ENCODE data around the gene TBKBP1. TPM values are rescaled to one million over a fixed set of nuclear protein-coding genes. Genes with fewer than 3 reads are reported as not detected.

TBKBP1 gene
- total RNA-seq, 1 donor from 2014 or later = 3.0 TPM

GRCh38 chr17:47660064-47660492 is 33.9 kb upstream of the TBKBP1 start:
- H3K4me3 ChIP-seq = no peak overlapping the region
- no peak for DNase-seq (ENCODE audit: low spot score)
- no peak overlapping the region for H2AFZ ChIP-seq (replicated peaks)
- peaks cover 3% of the 10 kb centered on the region for H3K4me1 Mint-ChIP-seq
- H3K36me3 ChIP-seq = peaks cover 40% of the 10 kb centered on the region
- H3K36me3 Mint-ChIP-seq = peaks cover 32% of the 10 kb centered on the region
- H3K27me3 ChIP-seq = no peaks in the 10 kb centered on the region
- no peak for TF ChIP-seq EZH2phosphoT487 (IDR thresholded peaks at IDR 0.05)
- TF ChIP-seq, protein P1, sequence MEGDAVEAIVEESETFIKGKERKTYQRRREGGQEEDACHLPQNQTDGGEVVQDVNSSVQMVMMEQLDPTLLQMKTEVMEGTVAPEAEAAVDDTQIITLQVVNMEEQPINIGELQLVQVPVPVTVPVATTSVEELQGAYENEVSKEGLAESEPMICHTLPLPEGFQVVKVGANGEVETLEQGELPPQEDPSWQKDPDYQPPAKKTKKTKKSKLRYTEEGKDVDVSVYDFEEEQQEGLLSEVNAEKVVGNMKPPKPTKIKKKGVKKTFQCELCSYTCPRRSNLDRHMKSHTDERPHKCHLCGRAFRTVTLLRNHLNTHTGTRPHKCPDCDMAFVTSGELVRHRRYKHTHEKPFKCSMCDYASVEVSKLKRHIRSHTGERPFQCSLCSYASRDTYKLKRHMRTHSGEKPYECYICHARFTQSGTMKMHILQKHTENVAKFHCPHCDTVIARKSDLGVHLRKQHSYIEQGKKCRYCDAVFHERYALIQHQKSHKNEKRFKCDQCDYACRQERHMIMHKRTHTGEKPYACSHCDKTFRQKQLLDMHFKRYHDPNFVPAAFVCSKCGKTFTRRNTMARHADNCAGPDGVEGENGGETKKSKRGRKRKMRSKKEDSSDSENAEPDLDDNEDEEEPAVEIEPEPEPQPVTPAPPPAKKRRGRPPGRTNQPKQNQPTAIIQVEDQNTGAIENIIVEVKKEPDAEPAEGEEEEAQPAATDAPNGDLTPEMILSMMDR (IDR thresholded peaks at IDR 0.05) = no peak
- no peak for TF ChIP-seq EZH2 (IDR thresholded peaks at IDR 0.05)
- H3K27me3 Mint-ChIP-seq (ENCODE audit: insufficient read depth, low read depth) = no peaks in the 10 kb centered on the region
- no peak overlapping the region for H3K4me2 ChIP-seq
- no peak overlapping the region for H3K27ac Mint-ChIP-seq
- H3K4me3 Mint-ChIP-seq = no peak overlapping the region
- H3K4me1 ChIP-seq = peaks cover 12% of the 10 kb centered on the region
- H4K20me1 ChIP-seq (ENCODE audit: low read depth) = peaks cover 96% of the 10 kb centered on the region
- no peak overlapping the region for H3K9ac ChIP-seq
- no peaks in the 10 kb centered on the region for H3K9me3 ChIP-seq (ENCODE audit: low read depth)
- no peaks in the 10 kb centered on the region for H3K9me3 Mint-ChIP-seq
- H3K27ac ChIP-seq = no peak overlapping the region
- peaks cover 63% of the 10 kb centered on the region for H3K79me2 ChIP-seq (ENCODE audit: low read depth)
- peaks cover 79% of the 10 kb centered on the region for H3F3A ChIP-seq (ENCODE audit: low read depth)

- peaks cover 49% of the 10 kb centered on the region for H3K36me3 ChIP-seq
- no peaks in the 10 kb centered on the region for H3K27me3 ChIP-seq
- peak overlapping the region; percentile 20 for H3K4me3 ChIP-seq
- Mint-ChIP-seq H3K9me3 (no peaks in the 10 kb centered on the region), H3K36me3 (peaks cover 24% of the 10 kb centered on the region), H3K27ac (no peak overlapping the region), H3K4me3 (no peak overlapping the region), H3K4me1 (peaks cover 3% of the 10 kb centered on the region), H3K27me3 (ENCODE audit: insufficient read depth, low read depth) (no peaks in the 10 kb centered on the region)
- peaks cover 60% of the 10 kb centered on the region for H3K79me2 ChIP-seq (ENCODE audit: low read depth)
- H3K9me3 ChIP-seq (ENCODE audit: low read depth) = no peaks in the 10 kb centered on the region
- peaks cover 87% of the 10 kb centered on the region for H4K20me1 ChIP-seq (ENCODE audit: low read depth)
- H3F3A ChIP-seq (ENCODE audit: low read depth) = peaks cover 81% of the 10 kb centered on the region
- peak overlapping the region; percentile 5 for H3K27ac ChIP-seq
- no peak for TF ChIP-seq EZH2phosphoT487 (IDR thresholded peaks at IDR 0.05)
- TF ChIP-seq, protein P1 (IDR thresholded peaks at IDR 0.05) = peak; percentile 94
- no peak for TF ChIP-seq EZH2 (IDR thresholded peaks at IDR 0.05)
- H2AFZ ChIP-seq (replicated peaks) = no peak overlapping the region
- H3K4me1 ChIP-seq = peaks cover 15% of the 10 kb centered on the region
- peak; percentile 84 for DNase-seq (ENCODE audit: low spot score)
- H3K9ac ChIP-seq = no peak overlapping the region
- peak overlapping the region; percentile 64 for H3K4me2 ChIP-seq
Measured at GRCh38 chr17:47663912-47664623, 29.9 kb upstream of the TBKBP1 start.

- H3K27ac ChIP-seq = peak overlapping the region; percentile 43
- H3K27me3 ChIP-seq = no peaks in the 10 kb centered on the region
- H3K79me2 ChIP-seq (ENCODE audit: low read depth) = peaks cover 60% of the 10 kb centered on the region
- no peak overlapping the region for H3K9ac ChIP-seq
- peak overlapping the region; percentile 20 for H3K4me3 ChIP-seq
- no peaks in the 10 kb centered on the region for H3K9me3 ChIP-seq (ENCODE audit: low read depth)
- DNase-seq (ENCODE audit: low spot score) = no peak
- peak overlapping the region; percentile 64 for H3K4me2 ChIP-seq
- H2AFZ ChIP-seq (replicated peaks) = no peak overlapping the region
- H3K27ac Mint-ChIP-seq = no peak overlapping the region
- peaks cover 3% of the 10 kb centered on the region for H3K4me1 Mint-ChIP-seq
- H3K27me3 Mint-ChIP-seq (ENCODE audit: insufficient read depth, low read depth) = no peaks in the 10 kb centered on the region
- no peak overlapping the region for H3K4me3 Mint-ChIP-seq
- H4K20me1 ChIP-seq (ENCODE audit: low read depth) = peaks cover 87% of the 10 kb centered on the region
- H3K9me3 Mint-ChIP-seq = no peaks in the 10 kb centered on the region
- H3F3A ChIP-seq (ENCODE audit: low read depth) = peaks cover 82% of the 10 kb centered on the region
- peaks cover 15% of the 10 kb centered on the region for H3K4me1 ChIP-seq
- peaks cover 54% of the 10 kb centered on the region for H3K36me3 ChIP-seq
- H3K36me3 Mint-ChIP-seq = peaks cover 27% of the 10 kb centered on the region
- TF ChIP-seq, protein P1 (IDR thresholded peaks at IDR 0.05) = no peak
- TF ChIP-seq EZH2 (IDR thresholded peaks at IDR 0.05) = no peak
- TF ChIP-seq EZH2phosphoT487 (IDR thresholded peaks at IDR 0.05) = no peak
Measured at GRCh38 chr17:47664624-47664941, 29.4 kb upstream of the TBKBP1 start.

Data from neural progenitor cell (in vitro differentiated cells).